A204.1 (cell line): Measurements from ENCODE around the gene JARID2.
"Not testable (repeated sequence)": the region's sequence is repeated elsewhere in the genome, so short reads cannot be mapped to it uniquely, and the experiment has no call there.

Experiments used
- FAIRE-seq: peaks from 2 replicates; lab custom pipeline; 2012; peaks lifted over from hg19 to GRCh38; lab: Jason Lieb, UNC

The JARID2 gene

GRCh38 chr6:15401769-15402250 is 155.9 kb downstream of the JARID2 start:
- no peak for FAIRE-seq

GRCh38 chr6:15402406-15403045 is 156.7 kb downstream of the JARID2 start:
- FAIRE-seq, result no peak

GRCh38 chr6:15403094-15403755 is 157.4 kb downstream of the JARID2 start:
- no peak for FAIRE-seq

GRCh38 chr6:15404685-15404980 is 158.8 kb downstream of the JARID2 start:
- FAIRE-seq, result no peak

GRCh38 chr6:15405129-15406068 is 159.5 kb downstream of the JARID2 start:
- no peak for FAIRE-seq

GRCh38 chr6:15406452-15406851 is 160.6 kb downstream of the JARID2 start:
- no peak for FAIRE-seq

- no peak for FAIRE-seq
Observed at GRCh38 chr6:15408008-15408407, 162.1 kb downstream of the JARID2 start.

GRCh38 chr6:15408758-15409157 is 162.9 kb downstream of the JARID2 start:
- no peak for FAIRE-seq

- no peak for FAIRE-seq
Observed at GRCh38 chr6:15409301-15410125, 163.6 kb downstream of the JARID2 start.

GRCh38 chr6:15410126-15410391 is 164.2 kb downstream of the JARID2 start:
- no peak for FAIRE-seq

GRCh38 chr6:15410752-15411151 is 164.9 kb downstream of the JARID2 start:
- no peak for FAIRE-seq

- no peak for FAIRE-seq
Observed at GRCh38 chr6:15411766-15412165, 165.9 kb downstream of the JARID2 start.

- FAIRE-seq, result no peak
Observed at GRCh38 chr6:15412767-15413166, 166.9 kb downstream of the JARID2 start.

- no peak for FAIRE-seq
Observed at GRCh38 chr6:15413466-15414234, 167.8 kb downstream of the JARID2 start.

- no peak for FAIRE-seq
Observed at GRCh38 chr6:15414235-15414612, 168.4 kb downstream of the JARID2 start.

GRCh38 chr6:15415622-15416021 is 169.8 kb downstream of the JARID2 start:
- not testable (repeated sequence) for FAIRE-seq

- no peak for FAIRE-seq
Observed at GRCh38 chr6:15416932-15417509, 171.2 kb downstream of the JARID2 start.

GRCh38 chr6:15417811-15418210 is 171.9 kb downstream of the JARID2 start:
- no peak for FAIRE-seq

GRCh38 chr6:15419493-15419892 is 173.6 kb downstream of the JARID2 start:
- FAIRE-seq, result no peak

- no peak for FAIRE-seq
Observed at GRCh38 chr6:15420959-15421438, 175.1 kb downstream of the JARID2 start.
